Hippocampal formation (tissue), 2 donors: ENCODE measurements around the gene NCOA6.
"Not testable (repeated sequence)": the region's sequence is repeated elsewhere in the genome, so short reads cannot be mapped to it uniquely, and the experiment has no call there.

Experiments
- DNase-seq, 2 donors: peaks; one replicate each; lab custom pipeline; 2025; lab: John Stamatoyannopoulos, UW

NCOA6 gene

DNA sequence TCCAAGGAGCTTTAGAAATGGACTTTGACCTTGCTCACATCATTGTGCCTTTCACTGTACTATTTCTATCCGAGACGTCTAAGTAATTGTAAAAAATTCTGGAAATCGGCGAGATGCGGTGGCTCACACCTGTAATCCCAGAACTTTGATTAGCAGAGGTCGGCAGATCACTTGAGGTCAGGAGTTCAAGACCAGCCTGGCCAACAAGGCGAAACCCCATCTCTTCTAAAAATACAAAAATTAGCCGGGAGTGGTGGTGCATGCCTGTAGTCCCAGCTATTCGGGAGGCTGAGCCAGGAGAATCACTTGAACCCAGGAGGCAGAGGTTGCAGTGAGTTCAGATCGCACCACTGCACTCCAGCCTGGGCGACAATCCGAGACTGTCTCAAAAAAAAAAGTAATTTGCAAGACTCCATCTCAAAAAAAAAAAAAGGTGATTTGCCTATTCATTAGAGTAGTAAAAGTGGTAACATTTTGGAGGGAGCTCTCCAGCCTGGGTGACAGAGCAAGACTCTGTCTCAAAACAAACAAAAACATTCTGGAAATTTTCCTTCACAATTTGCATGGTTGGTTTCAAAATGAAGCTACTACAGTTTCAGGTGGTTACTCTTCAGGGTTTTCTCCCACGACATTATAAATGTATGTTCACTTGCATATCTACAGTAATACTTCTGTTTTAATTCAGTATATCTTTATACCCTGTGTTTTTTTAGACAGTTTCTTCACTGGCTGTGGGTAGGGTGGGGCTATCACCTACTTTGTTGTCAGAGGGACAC, 106.0 kb downstream of the NCOA6 start:
- DNase-seq = not testable (repeated sequence)

DNA sequence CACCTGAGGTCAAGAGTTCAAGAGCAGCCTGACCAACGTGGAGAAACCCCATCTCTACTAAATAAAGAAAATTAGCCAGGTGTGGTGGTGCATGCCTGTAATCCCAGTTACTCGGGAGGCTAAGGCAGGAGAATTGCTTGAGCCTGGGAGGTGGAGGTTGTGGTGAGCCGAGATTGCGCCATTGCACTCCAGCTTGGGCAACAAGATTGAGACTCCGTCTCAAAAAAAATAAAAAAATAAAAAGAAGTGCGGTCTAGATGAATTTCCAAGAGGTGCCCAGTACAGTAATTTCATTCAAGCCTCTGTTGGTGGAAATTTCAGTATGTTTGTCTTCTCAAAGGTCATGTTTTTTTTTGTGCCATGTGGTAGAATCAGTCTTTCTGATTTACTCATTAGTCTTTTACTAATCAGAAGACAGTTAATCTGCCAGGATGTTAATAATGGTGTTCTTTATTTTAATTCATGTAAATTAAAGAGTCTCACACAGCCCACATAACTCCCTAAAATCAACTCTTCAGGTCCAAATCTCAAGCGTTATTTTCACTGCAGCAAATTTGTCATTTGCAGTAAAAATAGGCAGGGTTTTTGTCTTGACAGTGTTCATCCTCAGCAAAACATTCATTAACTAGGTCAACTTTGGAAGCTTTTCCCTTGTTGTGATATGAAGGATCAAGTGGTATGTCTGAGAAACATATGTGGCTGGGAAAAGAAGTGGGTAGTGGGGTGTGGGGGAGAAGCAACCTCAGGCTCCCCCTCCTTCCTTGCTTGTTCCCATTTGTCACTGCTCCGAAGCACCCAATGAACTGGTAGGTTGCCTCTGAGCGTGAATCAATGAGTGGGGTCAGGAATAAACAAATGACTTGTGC, 108.0 kb downstream of the NCOA6 start:
- DNase-seq = no peak

DNA sequence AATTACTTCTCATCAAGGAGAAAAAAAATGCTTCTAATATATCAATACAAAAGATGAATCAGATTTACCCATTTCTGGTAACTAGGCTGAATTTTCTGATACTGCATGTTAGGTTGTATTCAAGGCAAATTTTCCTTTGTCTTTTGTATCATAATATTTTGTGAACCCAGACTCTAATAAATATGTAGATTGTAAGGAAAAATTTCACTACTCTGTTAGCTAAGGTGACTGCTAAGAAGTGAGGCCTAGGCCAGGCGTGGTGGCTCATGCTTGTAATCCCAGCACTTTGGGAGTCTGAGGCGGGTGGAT, 108.6 kb downstream of the NCOA6 start:
- DNase-seq = no peak

DNA sequence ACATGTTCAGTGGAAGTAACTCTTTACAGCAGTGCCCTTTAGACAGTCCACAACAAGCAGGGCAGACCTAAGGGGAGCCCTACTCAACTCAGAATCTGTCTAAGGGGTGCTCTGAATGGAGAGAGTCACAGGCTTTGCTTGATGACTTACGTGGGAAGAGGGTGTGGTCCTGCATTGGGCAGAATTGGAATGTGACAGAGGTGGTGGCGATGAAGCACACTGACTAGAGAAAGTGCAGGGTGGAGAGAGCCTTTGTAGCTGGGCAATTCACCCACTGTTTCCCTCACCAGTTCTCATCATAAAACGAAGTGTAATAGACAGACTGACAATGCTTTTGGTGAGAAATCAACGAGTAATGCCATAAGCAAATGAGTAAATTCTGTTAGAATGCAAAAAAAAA, 110.1 kb downstream of the NCOA6 start:
- DNase-seq = no peak

DNA sequence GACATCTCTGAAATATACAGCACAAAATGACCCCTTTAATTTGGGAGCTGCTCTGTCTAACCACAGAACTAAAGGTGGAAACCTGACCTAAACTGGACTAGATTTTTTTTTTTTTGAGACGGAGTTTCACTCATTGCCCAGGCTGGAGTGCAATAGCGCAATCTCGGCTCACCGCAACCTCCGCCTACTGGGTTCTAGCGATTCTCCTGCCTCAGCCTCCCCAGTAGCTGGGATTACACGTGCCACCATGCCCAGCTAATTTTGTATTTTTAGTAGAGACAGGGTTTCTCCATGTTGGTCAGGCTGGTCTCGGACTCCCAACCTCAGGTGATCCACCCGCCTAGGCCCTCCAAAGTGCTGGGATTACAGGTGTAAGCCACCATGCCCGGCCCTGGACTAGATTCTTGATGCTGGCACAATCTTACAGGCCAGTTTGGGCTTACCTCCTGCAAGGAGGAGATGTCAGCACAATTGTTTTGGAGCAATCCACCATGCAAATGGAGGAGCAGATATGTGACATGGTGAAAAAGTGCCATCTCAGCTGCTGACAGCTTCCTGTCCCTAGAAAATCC, 111.4 kb downstream of the NCOA6 start:
- not testable (repeated sequence) for DNase-seq

DNA sequence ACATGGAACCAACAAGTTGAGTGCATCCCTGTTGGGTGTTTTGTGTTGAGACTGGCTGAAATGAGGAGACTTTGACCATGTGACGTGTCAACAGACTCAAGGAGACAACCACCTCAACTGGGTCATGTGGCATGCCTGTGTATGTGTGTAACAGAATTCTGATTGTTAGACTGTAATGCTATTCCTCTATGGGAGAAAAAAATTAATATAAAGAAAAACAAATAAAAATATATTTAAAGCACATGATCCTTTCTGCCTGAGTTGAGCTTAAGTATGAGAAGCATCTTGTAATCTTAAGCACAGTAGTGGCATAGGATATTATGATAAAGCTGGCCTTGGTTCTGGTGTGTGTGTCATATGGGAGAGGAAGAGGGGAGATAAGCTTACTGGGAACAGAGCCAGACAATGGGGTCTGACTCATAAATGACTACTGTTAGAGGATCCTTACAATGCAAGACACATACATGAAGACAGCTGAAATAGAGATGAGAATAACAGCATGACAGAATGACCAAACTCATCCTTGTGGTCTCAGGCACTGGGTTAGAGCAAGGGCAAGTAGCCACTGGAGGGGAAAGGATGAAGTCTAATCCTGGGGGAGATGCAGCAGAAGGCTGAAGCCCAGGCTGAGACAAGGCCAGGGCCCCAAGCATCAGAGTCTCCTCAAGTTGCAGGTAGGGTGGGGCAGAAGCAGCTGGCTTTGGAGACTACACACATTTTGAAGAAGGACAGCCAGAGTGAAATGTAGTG, 112.1 kb downstream of the NCOA6 start:
- DNase-seq = no peak

DNA sequence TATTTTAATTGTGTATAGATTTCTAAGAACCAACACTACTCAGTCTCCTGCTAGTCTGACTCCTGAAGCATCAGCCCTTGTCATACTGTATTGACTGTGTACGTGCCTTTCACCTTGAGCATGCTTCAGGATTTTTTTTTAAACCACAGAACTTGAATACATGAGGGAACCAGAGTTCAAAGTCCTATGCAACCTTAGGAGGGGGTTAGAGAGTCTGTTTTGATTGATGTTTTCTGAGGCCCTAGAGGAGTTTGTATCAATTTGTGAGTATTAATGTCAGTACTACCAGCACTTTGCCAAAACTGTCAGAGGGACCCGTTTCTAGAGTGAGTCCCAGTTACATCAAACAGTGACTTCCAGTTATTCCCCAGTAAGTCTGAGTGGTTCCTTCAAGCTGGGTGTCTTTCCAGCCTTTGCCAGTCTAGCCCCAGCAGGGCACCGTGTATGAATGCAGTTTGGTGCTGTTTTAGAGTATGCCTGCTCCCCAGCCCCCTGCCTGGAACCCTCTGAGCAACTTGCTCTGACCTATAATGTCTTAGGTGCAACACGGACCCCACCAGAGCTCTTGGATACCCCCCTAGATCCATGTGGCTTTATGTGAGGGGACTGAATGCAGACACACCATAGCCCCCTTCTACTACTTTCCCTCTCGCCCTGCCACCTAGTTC, 112.8 kb downstream of the NCOA6 start:
- DNase-seq = no peak

DNA sequence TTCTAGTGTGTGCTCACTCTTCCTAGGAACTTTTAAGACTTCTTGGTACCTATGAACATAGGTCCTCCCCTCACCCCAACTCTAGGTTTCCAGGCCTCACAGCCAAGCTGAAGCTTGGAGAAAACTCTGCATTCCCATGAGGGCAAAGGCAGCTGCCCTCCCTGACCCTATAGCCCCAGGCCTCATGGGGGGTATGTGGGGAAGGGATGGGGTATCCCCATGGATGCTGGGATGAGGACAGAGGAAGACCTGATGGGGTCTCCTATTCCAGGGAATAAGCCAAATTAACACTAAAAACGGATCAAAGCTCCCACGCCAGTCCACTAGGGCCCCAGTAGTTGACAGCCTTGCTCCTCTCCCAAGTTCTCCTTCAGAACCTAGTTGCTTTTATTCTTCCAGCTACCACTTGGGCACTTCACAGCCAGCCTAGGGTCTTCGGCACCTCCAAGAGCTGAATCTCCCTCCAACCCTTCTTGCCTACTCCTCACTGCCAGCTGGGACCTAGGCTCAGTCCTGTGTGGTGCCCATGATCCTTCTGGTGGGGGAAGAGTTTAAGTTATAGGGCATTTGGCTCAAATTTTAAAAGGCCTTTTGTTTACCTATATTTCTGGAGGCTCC, 113.5 kb downstream of the NCOA6 start:
- DNase-seq = no peak

DNA sequence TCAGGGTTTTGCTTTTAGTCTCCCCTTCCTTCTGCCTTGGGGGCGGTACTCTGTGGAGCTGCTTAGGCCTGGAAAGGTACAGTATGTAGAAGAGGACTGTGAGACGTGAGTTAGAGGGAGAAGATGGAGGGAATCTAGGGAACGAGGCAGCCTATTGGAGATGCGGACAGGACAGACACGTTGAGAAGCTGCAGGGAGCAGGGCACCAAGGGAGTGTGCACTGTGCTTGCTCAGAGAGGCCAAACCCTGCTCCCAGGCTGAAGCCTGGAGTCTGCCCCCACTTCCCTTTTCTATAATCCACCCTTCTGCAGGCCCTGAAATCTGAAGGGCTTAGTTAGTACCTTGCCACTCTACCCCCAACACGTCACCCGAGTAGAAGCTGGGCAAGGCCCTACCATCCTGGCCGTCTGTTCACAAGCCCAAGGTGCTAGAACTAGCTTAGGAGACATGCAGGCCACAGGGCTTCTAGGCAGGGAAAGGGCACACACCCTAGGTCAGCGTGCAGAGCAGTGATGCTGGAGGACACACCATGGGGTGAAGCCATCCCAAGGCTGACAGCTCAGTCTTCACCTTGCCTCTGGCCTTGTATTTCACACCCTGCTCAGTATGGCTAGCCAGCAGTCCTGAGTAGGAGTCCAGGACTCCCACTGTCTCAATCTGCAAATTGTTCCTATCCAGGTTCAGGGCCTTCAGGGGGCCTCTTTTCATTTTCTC, 114.4 kb downstream of the NCOA6 start:
- DNase-seq = no peak

DNA sequence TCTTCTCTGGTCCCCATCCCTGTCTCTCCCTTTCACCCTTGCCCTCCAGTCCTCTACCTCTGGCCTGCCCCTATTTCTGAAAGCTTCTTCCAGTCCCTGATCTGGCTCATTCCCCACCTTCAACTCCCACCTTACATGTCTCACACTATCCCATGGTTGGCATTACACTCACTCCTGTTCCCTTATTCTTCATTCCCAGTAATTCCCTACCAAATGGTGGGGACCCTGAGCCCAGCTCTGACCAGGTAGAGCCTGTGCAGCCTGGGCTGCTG, 114.9 kb downstream of the NCOA6 start:
- DNase-seq = no peak

DNA sequence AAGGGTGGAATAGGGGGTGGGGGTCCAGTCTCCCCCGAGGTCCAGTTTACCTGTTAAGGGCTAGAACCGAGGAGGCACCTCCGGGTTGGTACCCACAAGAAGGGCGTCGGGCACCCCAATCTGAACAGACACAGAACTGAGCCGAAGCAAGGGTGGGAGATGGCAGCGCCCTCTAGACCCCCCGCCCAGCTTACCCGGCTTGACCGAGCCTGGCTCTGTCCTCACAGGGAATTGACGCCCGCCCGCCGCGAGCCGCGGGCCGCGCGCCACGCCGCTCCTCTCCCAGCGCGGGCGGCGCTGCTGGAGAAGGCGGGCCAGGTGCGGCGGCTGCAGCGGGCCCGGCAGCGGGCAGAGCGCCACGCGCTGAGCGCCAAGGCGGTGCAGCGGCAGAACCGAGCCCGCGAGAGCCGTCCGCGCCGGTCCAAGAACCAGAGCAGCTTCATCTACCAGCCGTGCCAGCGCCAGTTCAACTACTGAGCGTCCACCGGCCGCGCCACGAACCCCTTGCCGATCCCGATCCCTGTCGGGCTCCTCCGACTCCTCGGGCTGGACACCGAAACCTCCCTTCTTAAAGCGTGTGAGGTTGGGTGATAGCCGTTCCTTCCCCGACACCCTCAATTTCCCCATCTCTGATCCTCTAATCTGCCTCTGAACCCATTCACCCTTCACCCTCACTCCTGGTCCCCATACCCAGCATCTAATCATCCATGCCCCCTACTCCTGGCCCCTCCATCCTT, 115.5 kb downstream of the NCOA6 start:
- peak; percentile 77 to 91 for DNase-seq

DNA sequence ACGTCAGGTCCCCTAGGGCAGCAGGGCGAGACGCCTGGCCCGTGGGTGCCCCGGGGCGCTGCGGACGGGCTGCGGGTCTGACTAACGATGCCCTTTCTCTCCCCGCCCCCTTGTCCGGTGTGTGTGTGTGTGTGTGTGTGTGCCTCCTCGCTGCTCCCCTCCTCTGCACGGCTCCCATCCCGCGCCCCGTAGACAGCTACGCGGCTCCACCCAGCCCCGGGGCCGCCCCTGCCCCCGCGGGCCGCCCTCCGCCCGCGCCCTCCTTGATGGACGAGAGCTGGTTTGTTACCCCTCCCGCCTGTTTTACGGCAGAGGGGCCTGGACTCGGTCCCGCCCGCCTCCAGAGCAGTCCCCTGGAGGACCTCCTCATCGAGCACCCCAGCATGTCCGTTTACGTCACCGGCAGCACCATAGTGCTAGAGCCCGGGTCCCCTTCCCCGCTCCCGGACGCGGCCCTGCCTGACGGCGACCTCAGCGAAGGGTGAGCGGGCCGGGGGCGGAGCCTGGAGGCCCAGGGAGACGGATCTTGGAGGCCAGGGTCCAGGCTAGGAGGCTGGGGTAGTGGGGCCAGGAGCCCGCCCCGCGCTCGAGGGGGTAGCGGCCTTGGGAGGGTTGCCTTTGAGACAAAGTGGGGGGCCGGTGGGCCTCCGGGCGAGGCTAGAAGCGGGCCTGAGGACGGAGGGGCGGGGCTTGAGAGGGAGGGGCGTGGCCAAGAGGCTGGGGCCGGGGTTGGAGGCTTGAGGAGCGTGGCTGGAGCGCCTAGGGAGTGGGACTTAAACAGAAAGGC, 116.2 kb downstream of the NCOA6 start:
- peak; percentile 77 to 91 for DNase-seq

DNA sequence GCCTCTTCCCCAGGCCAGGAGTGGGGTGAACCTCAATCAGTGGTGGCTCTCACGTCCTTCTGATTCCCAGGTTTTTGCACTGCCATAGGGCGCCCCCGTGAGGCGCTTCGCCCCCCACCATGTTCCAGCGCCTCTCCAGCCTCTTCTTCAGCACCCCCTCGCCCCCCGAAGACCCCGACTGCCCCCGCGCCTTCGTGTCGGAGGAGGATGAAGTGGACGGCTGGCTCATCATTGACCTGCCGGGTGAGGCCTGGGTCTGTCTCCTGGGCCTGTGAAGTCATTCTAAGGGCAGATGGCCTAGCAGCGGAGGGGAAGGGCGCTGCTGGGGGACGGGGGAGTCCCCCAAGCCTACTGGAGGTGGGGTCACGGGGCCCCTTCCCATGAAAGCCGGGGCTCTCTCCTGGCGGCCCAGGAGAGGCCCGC, 116.8 kb downstream of the NCOA6 start:
- DNase-seq = peak in 1 of 2 donors; percentile 41

DNA sequence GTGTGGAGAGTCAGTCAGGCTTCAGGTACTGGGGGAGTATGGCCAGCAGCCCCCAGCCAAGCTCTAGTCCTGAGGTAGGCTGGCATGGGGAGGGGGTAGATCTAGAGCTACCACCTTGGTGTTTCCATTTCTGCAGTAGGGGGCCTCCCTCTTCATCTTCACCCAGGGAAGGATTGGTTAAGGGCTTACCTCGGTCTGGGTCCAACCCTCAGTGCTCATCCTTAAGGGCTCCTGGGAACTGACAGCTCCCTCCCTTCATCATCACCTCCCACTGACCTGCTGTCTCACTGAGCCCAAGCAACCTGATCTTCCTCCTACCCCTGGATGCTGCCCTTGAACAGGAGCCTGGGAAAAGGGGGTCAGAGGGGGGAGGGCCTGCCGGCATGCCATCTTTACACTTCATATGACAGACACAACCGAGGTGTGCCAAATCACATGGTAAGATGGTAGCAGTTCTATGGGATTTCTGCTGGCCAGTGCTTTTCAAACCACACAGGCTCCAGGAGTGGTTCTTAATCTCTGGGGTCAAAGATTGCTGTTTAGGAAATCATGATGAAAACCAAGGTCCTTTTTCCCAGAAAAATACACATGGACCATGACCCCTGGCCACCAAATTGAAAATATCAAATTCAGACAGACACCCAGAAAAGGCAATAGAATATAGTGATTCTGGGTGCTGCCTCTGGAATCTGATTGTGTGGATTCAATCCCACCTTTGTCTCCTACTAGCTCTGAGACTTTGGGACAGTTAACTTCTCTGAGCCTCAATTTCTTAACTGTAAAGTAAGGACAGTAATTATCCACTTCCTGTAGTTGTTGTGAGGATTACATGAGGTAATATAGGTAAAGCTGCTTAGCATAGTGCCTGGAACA, 118.3 kb downstream of the NCOA6 start:
- DNase-seq = no peak

DNA sequence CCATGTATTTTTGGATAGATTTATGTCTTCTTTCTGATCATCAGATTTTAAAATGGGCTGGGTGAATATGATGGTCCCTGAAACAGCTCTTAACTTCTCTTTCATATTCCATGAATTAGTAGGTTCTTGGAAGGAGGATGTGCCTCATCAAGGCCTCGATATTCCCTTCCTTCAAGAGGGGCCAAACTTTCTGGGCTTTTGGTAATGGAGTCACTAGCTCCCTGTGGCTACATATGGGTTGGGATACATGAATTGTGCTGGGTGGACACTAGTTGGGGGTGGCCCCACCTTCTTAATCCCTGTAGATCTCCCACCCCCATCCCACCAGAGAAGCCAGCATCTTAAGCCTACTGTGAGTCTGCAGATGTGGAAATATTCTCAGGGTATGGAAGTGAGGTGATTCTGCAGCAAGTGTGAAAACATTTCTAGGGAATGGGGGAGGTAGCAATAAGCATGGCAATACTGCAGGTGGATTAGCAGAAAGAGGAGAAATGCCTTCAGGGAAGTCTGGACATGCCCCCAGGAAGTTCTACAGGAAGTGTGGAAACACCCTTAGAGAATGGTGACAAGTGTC, 119.1 kb downstream of the NCOA6 start:
- DNase-seq = no peak

DNA sequence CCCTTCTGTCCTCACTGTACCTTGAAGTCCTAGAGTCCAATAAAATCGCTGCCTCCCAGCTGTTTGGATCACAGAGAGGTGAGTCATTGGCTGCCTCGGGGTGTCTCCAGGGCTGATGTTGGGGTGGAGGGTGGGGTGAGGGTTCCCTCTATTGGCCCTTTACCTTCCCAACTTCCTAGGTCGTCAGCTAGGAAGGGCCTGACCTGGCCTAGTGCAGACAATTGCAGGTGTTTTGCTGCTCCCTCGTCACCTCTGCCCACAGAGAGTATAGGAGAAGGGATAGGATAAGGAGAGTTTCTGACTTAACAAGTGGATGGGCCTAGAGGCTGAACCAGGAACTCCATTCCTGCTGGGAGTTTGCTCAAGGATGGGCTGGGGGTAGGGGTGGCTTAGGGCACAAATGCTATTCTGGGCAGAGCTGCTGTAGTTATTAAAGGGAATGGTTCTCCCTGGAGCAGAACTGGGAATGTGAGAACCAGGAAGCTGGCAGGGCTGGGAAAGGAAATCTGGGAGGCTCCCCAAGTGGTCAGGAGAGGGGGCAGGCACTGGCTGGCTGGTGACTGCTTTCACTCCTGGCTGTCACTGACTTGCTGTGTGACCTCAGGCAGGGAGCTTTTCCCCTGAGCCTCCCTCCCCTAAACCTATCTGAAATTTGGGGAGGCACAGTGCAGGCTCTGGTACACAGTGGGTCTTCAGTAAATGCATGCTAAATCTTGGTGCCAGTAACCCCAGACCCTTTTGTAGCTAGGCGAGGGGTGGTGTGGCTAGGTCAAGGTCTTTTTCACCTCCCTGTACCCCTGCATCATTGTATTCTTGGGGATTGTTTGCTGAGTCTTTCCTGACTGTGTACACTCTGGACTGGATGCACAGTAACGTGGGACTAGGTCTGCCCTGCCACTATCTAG, 119.8 kb downstream of the NCOA6 start:
- DNase-seq = no peak

DNA sequence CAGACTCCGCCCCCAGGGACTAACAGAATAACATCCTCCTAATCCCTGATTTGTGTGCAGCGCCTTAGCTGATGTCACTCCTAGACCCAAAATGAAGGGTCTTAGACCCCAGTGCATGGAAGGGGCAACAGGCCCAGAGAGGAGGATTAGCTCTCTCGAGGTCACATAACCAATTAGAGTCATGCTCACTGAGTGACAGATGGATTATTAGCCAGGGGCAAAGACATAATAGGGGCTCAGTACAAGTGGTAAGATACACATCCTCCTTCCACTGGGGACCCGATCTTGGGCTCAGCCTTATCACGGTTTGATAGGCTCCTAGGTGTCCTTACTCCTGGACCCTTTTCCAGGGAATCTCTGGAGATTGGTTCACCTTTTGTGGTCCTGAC, 120.4 kb downstream of the NCOA6 start:
- DNase-seq = no peak
